Measurements from ENCODE around the gene TMEM43. TPM values are rescaled to one million over a fixed set of nuclear protein-coding genes. Genes with fewer than 3 reads are reported as not detected.
"Not testable (repeated sequence)": the region's sequence is repeated elsewhere in the genome, so short reads cannot be mapped to it uniquely, and the experiment has no call there.

Gene TMEM43
- total RNA-seq, 1 experiment from 2014 or later, result 36.7 TPM

- Histone ChIP-seq H2BK12ac (ENCODE audit: insufficient read length, low read depth, low read length) (no peak overlapping the region), H2AFZ (ENCODE audit: low read length) (no peak overlapping the region), H3K27me3 (ENCODE audit: insufficient read depth, low read length) (no peaks in the 10 kb centered on the region), H3K9ac (ENCODE audit: extremely low read depth, insufficient read length, low read length) (no peak overlapping the region), H3K4ac (ENCODE audit: low read depth, low read length) (no peak overlapping the region), H3K79me2 (ENCODE audit: insufficient read depth, low read length) (no peaks in the 10 kb centered on the region), H3K4me1 (ENCODE audit: insufficient read depth, low read length) (no peaks in the 10 kb centered on the region), H4K5ac (ENCODE audit: insufficient read length, low read depth, low read length) (no peak overlapping the region), H3K14ac (ENCODE audit: insufficient read depth, low read length) (no peak overlapping the region), H3K23me2 (ENCODE audit: insufficient read length, low read depth, low read length, poor library complexity, severe bottlenecking) (no peaks in the 10 kb centered on the region), H4K8ac (replicated peaks; ENCODE audit: insufficient read length, low read depth, low read length) (no peak overlapping the region), H3K56ac (ENCODE audit: insufficient read length, low read depth, low read length) (no peak overlapping the region), H3T11ph (ENCODE audit: low read length) (no peak overlapping the region), H3K79me1 (ENCODE audit: insufficient read depth, low read depth, low read length, poor library complexity, severe bottlenecking) (no peaks in the 10 kb centered on the region), H3K4me2 (ENCODE audit: insufficient read depth, insufficient read length, low read length) (no peak overlapping the region), H2BK15ac (ENCODE audit: low read depth, low read length) (no peak overlapping the region), H4K91ac (ENCODE audit: insufficient read length, low read depth, low read length) (no peak overlapping the region), H3K9me3 (ENCODE audit: control insufficient read depth, low read depth, low read length) (no peaks in the 10 kb centered on the region), H3K23ac (ENCODE audit: insufficient read length, low read depth, low read length) (no peak overlapping the region), H4K20me1 (ENCODE audit: control insufficient read depth, insufficient read depth, insufficient read length) (no peaks in the 10 kb centered on the region), H2BK5ac (ENCODE audit: insufficient read length, low read length) (no peak overlapping the region), H3K18ac (ENCODE audit: insufficient read length, low read depth, low read length) (no peak overlapping the region), H2BK120ac (ENCODE audit: low read depth, low read length, poor library complexity, severe bottlenecking) (no peak overlapping the region), H3K27ac (ENCODE audit: insufficient read length, low read depth, low read length) (no peak overlapping the region), H2BK20ac (ENCODE audit: low read depth, low read length, poor library complexity, severe bottlenecking) (no peak overlapping the region), H2AK5ac (ENCODE audit: insufficient read length, low read length) (no peak overlapping the region)
- Mint-ChIP-seq H3K27ac (no peak overlapping the region), H3K9me3 (peaks cover 36 to 56% of the 10 kb centered on the region in 2 experiments), H3K27me3 (ENCODE audit: low read depth) (no peaks in the 10 kb centered on the region; the same call in none of the 2 replicates), H3K4me3 (no peak overlapping the region), H3K4me1 (no peaks in the 10 kb centered on the region), H3K36me3 (ENCODE audit: insufficient read depth in 1 of 3, low read depth in 3 of 3) (peaks cover 0 to 4% (median 3%) of the 10 kb centered on the region in 3 experiments; a peak in 4 of 7 replicates)
- TF ChIP-seq, protein P1, sequence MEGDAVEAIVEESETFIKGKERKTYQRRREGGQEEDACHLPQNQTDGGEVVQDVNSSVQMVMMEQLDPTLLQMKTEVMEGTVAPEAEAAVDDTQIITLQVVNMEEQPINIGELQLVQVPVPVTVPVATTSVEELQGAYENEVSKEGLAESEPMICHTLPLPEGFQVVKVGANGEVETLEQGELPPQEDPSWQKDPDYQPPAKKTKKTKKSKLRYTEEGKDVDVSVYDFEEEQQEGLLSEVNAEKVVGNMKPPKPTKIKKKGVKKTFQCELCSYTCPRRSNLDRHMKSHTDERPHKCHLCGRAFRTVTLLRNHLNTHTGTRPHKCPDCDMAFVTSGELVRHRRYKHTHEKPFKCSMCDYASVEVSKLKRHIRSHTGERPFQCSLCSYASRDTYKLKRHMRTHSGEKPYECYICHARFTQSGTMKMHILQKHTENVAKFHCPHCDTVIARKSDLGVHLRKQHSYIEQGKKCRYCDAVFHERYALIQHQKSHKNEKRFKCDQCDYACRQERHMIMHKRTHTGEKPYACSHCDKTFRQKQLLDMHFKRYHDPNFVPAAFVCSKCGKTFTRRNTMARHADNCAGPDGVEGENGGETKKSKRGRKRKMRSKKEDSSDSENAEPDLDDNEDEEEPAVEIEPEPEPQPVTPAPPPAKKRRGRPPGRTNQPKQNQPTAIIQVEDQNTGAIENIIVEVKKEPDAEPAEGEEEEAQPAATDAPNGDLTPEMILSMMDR (conservative IDR thresholded peaks at IDR 0.05), result no peak
- DNase-seq, result no peak
- WGBS (ENCODE audit: extremely low coverage, insufficient read length, low lambda C conversion rate), result no CpG with 5 or more reads among the region's 5 CpGs
These were observed 42.7 kb upstream of the TMEM43 start for GRCh38 chr3:14082108-14082657.

GRCh38 chr3:14087461-14087860 is 37.4 kb upstream of the TMEM43 start:
- H3K27ac ChIP-seq (ENCODE audit: insufficient read length, low read depth, low read length); H3K23ac ChIP-seq (ENCODE audit: insufficient read length, low read depth, low read length); H3K18ac ChIP-seq (ENCODE audit: insufficient read length, low read depth, low read length); H4K5ac ChIP-seq (ENCODE audit: insufficient read length, low read depth, low read length); H3K4me3 Mint-ChIP-seq; H4K20me1 ChIP-seq (ENCODE audit: control insufficient read depth, insufficient read depth, insufficient read length); H2AFZ ChIP-seq (ENCODE audit: low read length); DNase-seq; H2BK15ac ChIP-seq (ENCODE audit: low read depth, low read length); H3K56ac ChIP-seq (ENCODE audit: insufficient read length, low read depth, low read length); H3K27ac Mint-ChIP-seq; H3K27me3 Mint-ChIP-seq (ENCODE audit: low read depth); H3K9ac ChIP-seq (ENCODE audit: extremely low read depth, insufficient read length, low read length); H3K9me3 ChIP-seq (ENCODE audit: control insufficient read depth, low read depth, low read length); H2BK5ac ChIP-seq (ENCODE audit: insufficient read length, low read length); H3T11ph ChIP-seq (ENCODE audit: low read length); H3K27me3 ChIP-seq (ENCODE audit: insufficient read depth, low read length); H3K4me2 ChIP-seq (ENCODE audit: insufficient read depth, insufficient read length, low read length); H2BK120ac ChIP-seq (ENCODE audit: low read depth, low read length, poor library complexity, severe bottlenecking); H3K79me2 ChIP-seq (ENCODE audit: insufficient read depth, low read length); H2BK20ac ChIP-seq (ENCODE audit: low read depth, low read length, poor library complexity, severe bottlenecking); H3K4me1 ChIP-seq (ENCODE audit: insufficient read depth, low read length); H2BK12ac ChIP-seq (ENCODE audit: insufficient read length, low read depth, low read length); H2AK5ac ChIP-seq (ENCODE audit: insufficient read length, low read length); H3K79me1 ChIP-seq (ENCODE audit: insufficient read depth, low read depth, low read length, poor library complexity, severe bottlenecking); H4K91ac ChIP-seq (ENCODE audit: insufficient read length, low read depth, low read length); H3K4me1 Mint-ChIP-seq; H3K23me2 ChIP-seq (ENCODE audit: insufficient read length, low read depth, low read length, poor library complexity, severe bottlenecking); H4K8ac ChIP-seq (replicated peaks; ENCODE audit: insufficient read length, low read depth, low read length); H3K4ac ChIP-seq (ENCODE audit: low read depth, low read length); H3K14ac ChIP-seq (ENCODE audit: insufficient read depth, low read length): not testable (repeated sequence)
- peaks cover 0 to 20% (median 4%) of the 10 kb centered on the region in 3 experiments; a peak in 4 of 7 replicates for H3K36me3 Mint-ChIP-seq (ENCODE audit: insufficient read depth in 1 of 3, low read depth in 3 of 3)
- peaks cover 23 to 45% of the 10 kb centered on the region in 2 experiments for H3K9me3 Mint-ChIP-seq
- WGBS (ENCODE audit: extremely low coverage, insufficient read length, low lambda C conversion rate), result no CpG with 5 or more reads among the region's 5 CpGs
